Hematopoietic multipotent progenitor cell (in vitro differentiated cells): ENCODE measurements around the gene TBL1X. TPM values are rescaled to one million over a fixed set of nuclear protein-coding genes. Genes with fewer than 3 reads are reported as not detected.

ENCODE experiments used
- DNase-seq, 3 donors: peaks; one replicate each; pipeline ENCODE4 v3.0.0-alpha.2; 2011 to 2015; ENCODE audit warnings: low read depth in 2 of 3, low spot score in 2 of 3
- total RNA-seq: library from RNA; depleted of rRNA; stranded (reverse); fragments of >200 nt; gene quantifications from one replicate; pipeline ENCODE4 v1.2.3, GENCODE V29; 2012

The TBL1X gene
- total RNA-seq, 1 donor, result 12.4 TPM

DNA sequence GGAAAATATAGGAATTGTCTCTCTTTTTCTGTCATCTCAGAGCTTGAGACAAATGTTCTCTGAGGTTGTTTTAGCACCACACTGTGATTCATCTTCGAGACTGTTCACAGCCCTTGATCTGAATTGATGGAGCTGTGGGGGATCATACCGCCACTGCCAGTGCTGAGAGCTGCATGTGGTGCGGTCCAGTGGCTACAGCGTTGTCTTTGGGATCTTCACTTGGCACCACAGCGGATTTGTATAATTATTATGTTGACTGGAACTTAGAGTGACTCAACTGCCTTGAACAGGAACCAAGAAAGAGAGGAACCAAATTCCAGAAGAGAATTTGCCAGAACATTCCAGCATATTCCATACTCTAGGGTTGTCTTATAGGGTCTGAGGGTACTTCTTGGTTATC is 29.1 kb downstream of the TBL1X start:
- DNase-seq, result no peak

GRCh38 chrX:9494771-9495170 is 29.9 kb downstream of the TBL1X start:
- no peak for DNase-seq

DNA sequence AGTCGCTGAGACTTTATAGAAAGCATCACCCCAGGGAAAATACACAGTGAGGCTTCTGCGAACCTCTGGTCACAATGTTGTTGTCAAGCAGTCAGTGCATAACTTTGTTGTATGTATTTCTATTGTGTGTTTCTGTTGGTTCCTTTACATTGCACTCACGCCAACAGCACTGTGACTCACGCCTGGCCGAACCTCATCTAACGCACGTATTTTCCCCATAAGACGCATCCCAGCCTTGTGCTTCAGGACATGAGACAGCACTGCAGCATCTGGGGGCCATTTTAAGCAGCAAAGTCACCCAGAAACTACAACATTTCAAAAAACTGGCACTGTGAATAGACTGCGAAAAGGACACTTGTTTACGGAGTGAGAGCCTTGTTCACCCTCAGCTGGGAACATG is 30.6 kb downstream of the TBL1X start:
- no peak for DNase-seq

- no peak for DNase-seq
These were observed 33.4 kb downstream of the TBL1X start for GRCh38 chrX:9498236-9498635.

- no peak for DNase-seq
These were observed 35.7 kb downstream of the TBL1X start for GRCh38 chrX:9500584-9500983.

GRCh38 chrX:9501362-9501761 is 36.5 kb downstream of the TBL1X start:
- DNase-seq, result peak in 2 of 3 donors; percentile 23 to 51

GRCh38 chrX:9503261-9503660 is 38.4 kb downstream of the TBL1X start:
- no peak for DNase-seq

DNA sequence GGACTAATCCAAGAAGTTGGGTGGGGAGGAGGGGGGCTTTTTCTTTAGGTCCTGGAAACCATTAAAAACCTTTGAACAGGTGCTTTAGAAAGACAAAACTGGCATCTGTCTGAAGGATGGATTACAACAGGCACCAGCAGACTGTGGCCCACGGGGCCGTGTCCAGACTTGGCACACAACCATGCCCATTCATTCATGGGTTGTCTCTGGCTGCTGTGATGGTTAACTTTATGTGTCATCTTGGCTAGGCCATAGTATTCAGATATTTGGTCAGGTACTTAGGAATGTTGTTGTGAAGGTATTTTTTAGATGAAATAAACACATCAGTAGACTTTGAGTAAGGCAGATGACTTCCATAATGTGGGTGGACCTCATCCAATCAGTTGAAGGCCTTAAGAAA is 45.5 kb downstream of the TBL1X start:
- DNase-seq, result no peak

GRCh38 chrX:9510980-9511379 is 46.1 kb downstream of the TBL1X start:
- no peak for DNase-seq

DNA sequence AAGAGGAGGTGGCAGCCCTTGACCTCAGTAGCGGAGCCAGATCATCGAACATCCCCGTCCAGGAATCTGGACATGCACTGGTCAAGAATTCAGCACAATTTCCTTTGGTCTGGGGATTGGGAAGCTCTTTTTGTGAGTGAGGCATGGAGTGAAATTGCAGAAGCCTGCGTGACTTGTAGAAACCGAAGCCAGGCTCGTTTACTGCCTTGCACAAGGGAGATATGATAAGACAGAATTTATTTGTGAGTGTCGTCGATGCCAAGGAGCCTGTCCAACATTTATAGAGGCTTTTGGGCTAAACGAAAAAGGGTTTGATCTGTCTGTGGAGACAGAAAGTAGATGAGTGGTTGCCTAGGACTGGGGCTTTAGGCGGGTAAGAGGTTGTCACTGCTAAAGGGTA is 50.6 kb downstream of the TBL1X start:
- no peak for DNase-seq

DNA sequence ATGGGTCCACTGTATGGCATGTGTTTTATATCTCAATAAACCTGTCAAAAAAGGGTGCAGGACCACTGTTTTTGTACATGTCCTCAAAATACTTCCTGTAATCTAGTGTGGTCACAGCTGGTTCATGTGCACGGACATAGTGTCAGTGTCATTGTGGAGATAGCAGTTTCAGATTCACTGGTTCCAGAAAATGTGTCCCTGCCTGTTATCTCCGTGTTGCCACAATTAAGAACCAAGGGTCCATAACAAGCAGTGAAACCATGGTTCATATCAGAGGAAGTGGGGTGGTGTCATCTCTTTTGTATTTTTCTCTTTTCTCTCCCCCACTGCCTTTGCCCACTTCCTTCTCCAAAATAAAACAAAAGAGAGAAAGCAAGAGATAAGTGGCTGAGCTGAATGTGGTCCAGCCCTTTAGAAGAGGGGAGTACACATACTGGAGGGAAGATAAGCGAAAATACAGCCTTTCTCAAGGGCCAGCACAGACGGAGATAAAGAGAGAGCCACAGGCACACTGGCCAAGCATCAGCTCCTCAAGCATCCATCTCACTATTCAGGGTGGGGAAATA is 51.2 kb downstream of the TBL1X start:
- DNase-seq, result peak in 2 of 3 donors; percentile 22 to 57

- no peak for DNase-seq
These were observed 51.8 kb downstream of the TBL1X start for GRCh38 chrX:9516635-9517034.

GRCh38 chrX:9518051-9518450 is 53.2 kb downstream of the TBL1X start:
- no peak for DNase-seq

GRCh38 chrX:9518889-9519288 is 54.0 kb downstream of the TBL1X start:
- no peak for DNase-seq

GRCh38 chrX:9519546-9520216 is 54.8 kb downstream of the TBL1X start:
- DNase-seq, result no peak

- no peak for DNase-seq
These were observed 55.3 kb downstream of the TBL1X start for GRCh38 chrX:9520217-9520590.

DNA sequence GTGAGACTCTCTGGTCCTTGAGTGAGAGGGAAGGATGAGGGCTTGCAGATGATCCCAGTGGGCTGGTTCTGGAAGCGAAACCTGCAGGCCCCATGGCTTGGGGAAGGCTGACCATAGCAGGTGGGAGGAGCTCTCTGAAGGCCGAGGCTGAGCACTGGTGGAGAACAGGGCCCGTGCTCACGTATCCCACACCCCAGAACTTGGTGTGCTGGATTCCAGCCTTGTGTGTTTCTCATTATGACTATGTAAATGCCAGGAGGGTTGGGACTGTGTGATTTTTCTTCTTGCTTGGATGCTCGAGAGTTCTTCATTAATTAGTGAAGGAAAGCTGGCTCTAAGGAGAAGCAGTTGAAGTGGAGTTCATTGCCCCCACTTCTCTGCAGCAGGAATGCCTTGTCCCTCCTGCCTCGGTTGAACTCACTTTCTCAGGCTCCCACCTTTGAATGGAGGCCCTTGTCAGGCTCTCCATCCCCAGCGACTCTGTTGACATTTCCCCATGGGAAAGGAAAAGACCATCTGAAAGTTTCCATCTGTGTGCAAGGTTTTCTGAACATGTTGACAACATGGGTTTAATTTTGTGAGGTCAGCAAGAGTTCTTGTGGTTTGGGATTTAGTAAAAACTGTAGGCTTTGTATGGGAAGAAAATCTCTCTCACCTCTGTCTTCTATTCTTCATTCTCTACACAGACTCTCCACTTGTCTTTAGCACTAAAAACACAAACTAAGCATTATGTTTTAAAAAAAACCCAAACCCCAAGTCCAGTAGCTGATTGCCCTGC is 57.7 kb downstream of the TBL1X start:
- DNase-seq, result no peak

DNA sequence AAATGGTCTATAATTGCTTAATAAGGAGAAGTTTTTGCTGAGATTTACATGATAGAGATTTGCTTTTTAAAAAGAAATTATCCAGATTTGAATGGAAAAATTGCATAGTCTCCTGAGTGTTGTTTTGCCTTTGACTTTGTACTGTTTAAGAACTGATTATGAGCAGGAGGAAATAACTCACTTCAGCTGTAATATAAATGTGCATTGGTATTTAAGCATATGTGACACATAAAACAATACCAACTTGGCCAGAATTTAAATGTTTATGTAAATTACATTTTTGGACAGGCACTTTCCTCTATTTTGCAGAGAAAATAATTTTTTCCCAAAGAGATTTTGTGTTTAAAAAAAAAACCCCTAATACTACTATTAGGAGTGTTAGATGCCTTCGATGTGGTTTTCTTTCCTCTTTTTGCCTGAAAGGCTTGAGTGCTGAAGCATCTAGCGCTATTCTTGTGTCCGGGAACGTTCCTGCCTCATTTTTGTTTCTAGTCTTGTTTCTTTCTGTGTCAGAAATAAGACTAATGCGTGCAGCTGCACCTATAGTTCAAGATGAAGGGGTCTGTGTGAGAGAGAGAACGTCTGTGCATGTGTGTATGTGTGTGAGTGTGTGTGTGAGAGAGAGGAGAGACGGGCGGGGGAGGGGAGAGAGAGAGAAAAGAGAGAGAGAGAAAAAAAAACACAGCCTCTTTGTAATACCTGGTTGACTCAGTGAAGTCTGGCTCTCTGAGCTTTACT is 60.8 kb downstream of the TBL1X start:
- no peak for DNase-seq

GRCh38 chrX:9526965-9527364 is 62.1 kb downstream of the TBL1X start:
- DNase-seq, result no peak

- DNase-seq, result no peak
These were observed 63.6 kb downstream of the TBL1X start for GRCh38 chrX:9528498-9528897.

DNA sequence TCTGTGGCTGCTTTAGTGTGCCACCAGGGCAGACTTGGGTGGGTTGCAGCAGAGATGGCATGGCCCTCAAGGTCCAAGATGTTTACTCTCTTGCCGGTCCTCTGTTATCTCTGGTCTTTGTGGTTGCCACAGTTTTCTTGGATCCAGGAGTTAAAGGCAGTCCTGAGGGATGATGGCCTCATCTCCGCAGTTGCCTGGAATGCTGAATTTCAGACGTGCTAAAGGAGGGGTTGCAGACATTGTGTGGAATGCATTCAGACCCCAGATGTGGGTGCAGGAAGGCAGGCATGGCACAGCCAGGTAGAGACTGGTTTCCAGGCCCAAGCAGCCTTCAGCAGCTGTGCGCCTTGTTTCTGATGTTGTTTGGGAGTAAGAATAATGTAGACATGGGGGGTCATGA is 64.4 kb downstream of the TBL1X start:
- DNase-seq, result no peak
